T-helper 1 cell treated with Interleukin-12 subunit alpha and Interleukin-12 subunit beta and Interleukin-4 antibody, amounts not matched to agents 30 μg/mL and 1 μg/mL, for 36 hours (primary cell): ENCODE data around the gene FAM8A1.

Experiments used
- H3K27ac Mint-ChIP-seq: one replicate; pipeline ENCODE4 v1.8.0; 2021; ENCODE audit warnings: mild to moderate bottlenecking, mixed read lengths
- H3K27me3 Mint-ChIP-seq: one replicate; pipeline ENCODE4 v1.8.0; 2021; ENCODE audit warnings: low read depth, mixed read lengths
- H3K36me3 Mint-ChIP-seq: one replicate; pipeline ENCODE4 v1.8.0; 2021; ENCODE audit warnings: low read depth, mixed read lengths
- H3K4me1 Mint-ChIP-seq: one replicate; pipeline ENCODE4 v1.8.0; 2021; ENCODE audit warnings: low read depth, mixed read lengths
- H3K4me3 Mint-ChIP-seq: one replicate; pipeline ENCODE4 v1.8.0; 2021; ENCODE audit warnings: mild to moderate bottlenecking, moderate library complexity, mixed read lengths
- H3K9me3 Mint-ChIP-seq: one replicate; pipeline ENCODE4 v1.8.0; 2021; ENCODE audit warnings: mixed read lengths

FAM8A1 gene

GRCh38 chr6:17624396-17624795 is 24.3 kb downstream of the FAM8A1 start:
- Mint-ChIP-seq H3K27me3 (no peaks in the 10 kb centered on the region), H3K4me1 (peaks cover 20% of the 10 kb centered on the region), H3K36me3 (peaks cover 45% of the 10 kb centered on the region), H3K9me3 (no peaks in the 10 kb centered on the region), H3K27ac (no peak overlapping the region), H3K4me3 (no peak overlapping the region)

- H3K9me3 Mint-ChIP-seq = no peaks in the 10 kb centered on the region
- H3K4me1 Mint-ChIP-seq = peaks cover 25% of the 10 kb centered on the region
- H3K27me3 Mint-ChIP-seq = no peaks in the 10 kb centered on the region
- H3K36me3 Mint-ChIP-seq = peaks cover 57% of the 10 kb centered on the region
- H3K4me3 Mint-ChIP-seq = no peak overlapping the region
- H3K27ac Mint-ChIP-seq = no peak overlapping the region
Observed at GRCh38 chr6:17628873-17629272, 28.8 kb downstream of the FAM8A1 start.

- Mint-ChIP-seq H3K36me3 (peaks cover 56% of the 10 kb centered on the region), H3K27me3 (no peaks in the 10 kb centered on the region), H3K4me1 (peaks cover 30% of the 10 kb centered on the region), H3K9me3 (no peaks in the 10 kb centered on the region), H3K4me3 (no peak overlapping the region), H3K27ac (peak overlapping the region; percentile 46)
Observed at GRCh38 chr6:17629824-17630510, 29.9 kb downstream of the FAM8A1 start.

GRCh38 chr6:17630511-17631073 is 30.5 kb downstream of the FAM8A1 start:
- Mint-ChIP-seq H3K4me3 (no peak overlapping the region), H3K36me3 (peaks cover 54% of the 10 kb centered on the region), H3K4me1 (peaks cover 33% of the 10 kb centered on the region), H3K9me3 (no peaks in the 10 kb centered on the region), H3K27ac (no peak overlapping the region), H3K27me3 (no peaks in the 10 kb centered on the region)

GRCh38 chr6:17632934-17633333 is 32.8 kb downstream of the FAM8A1 start:
- H3K9me3 Mint-ChIP-seq = no peaks in the 10 kb centered on the region
- H3K27ac Mint-ChIP-seq = peak overlapping the region; percentile 76
- H3K27me3 Mint-ChIP-seq = no peaks in the 10 kb centered on the region
- H3K36me3 Mint-ChIP-seq = peaks cover 67% of the 10 kb centered on the region
- peaks cover 40% of the 10 kb centered on the region for H3K4me1 Mint-ChIP-seq
- peak overlapping the region; percentile 22 for H3K4me3 Mint-ChIP-seq

GRCh38 chr6:17633465-17634188 is 33.5 kb downstream of the FAM8A1 start:
- Mint-ChIP-seq H3K27ac (peak overlapping the region; percentile 76), H3K4me3 (peak overlapping the region; percentile 41), H3K4me1 (peaks cover 40% of the 10 kb centered on the region), H3K36me3 (peaks cover 67% of the 10 kb centered on the region), H3K27me3 (no peaks in the 10 kb centered on the region), H3K9me3 (no peaks in the 10 kb centered on the region)

- peaks cover 63% of the 10 kb centered on the region for H3K36me3 Mint-ChIP-seq
- H3K27me3 Mint-ChIP-seq = no peaks in the 10 kb centered on the region
- H3K27ac Mint-ChIP-seq = peak overlapping the region; percentile 54
- H3K4me1 Mint-ChIP-seq = peaks cover 35% of the 10 kb centered on the region
- no peaks in the 10 kb centered on the region for H3K9me3 Mint-ChIP-seq
- H3K4me3 Mint-ChIP-seq = no peak overlapping the region
Observed at GRCh38 chr6:17635568-17635967, 35.5 kb downstream of the FAM8A1 start.

- Mint-ChIP-seq H3K4me3 (no peak overlapping the region), H3K9me3 (no peaks in the 10 kb centered on the region), H3K36me3 (peaks cover 59% of the 10 kb centered on the region), H3K4me1 (peaks cover 29% of the 10 kb centered on the region), H3K27me3 (no peaks in the 10 kb centered on the region), H3K27ac (no peak overlapping the region)
Observed at GRCh38 chr6:17638212-17638715, 38.2 kb downstream of the FAM8A1 start.

- peaks cover 61% of the 10 kb centered on the region for H3K36me3 Mint-ChIP-seq
- peaks cover 15% of the 10 kb centered on the region for H3K4me1 Mint-ChIP-seq
- no peaks in the 10 kb centered on the region for H3K27me3 Mint-ChIP-seq
- H3K4me3 Mint-ChIP-seq = no peak overlapping the region
- H3K9me3 Mint-ChIP-seq = no peaks in the 10 kb centered on the region
- peak overlapping the region; percentile 16 for H3K27ac Mint-ChIP-seq
Observed at GRCh38 chr6:17640477-17640917, 40.4 kb downstream of the FAM8A1 start.

- Mint-ChIP-seq H3K9me3 (no peaks in the 10 kb centered on the region), H3K27me3 (no peaks in the 10 kb centered on the region), H3K4me1 (peaks cover 20% of the 10 kb centered on the region), H3K27ac (no peak overlapping the region), H3K4me3 (no peak overlapping the region), H3K36me3 (peaks cover 43% of the 10 kb centered on the region)
Observed at GRCh38 chr6:17648745-17649144, 48.6 kb downstream of the FAM8A1 start.

GRCh38 chr6:17650656-17651309 is 50.7 kb downstream of the FAM8A1 start:
- Mint-ChIP-seq H3K4me1 (peaks cover 24% of the 10 kb centered on the region), H3K36me3 (peaks cover 36% of the 10 kb centered on the region)

GRCh38 chr6:17653198-17653882 is 53.2 kb downstream of the FAM8A1 start:
- H3K4me1 Mint-ChIP-seq = peaks cover 25% of the 10 kb centered on the region

More at GRCh38 chr6:17650656-17651309, 50.7 kb downstream of the FAM8A1 start:
- Mint-ChIP-seq H3K9me3 (no peaks in the 10 kb centered on the region), H3K27me3 (no peaks in the 10 kb centered on the region), H3K4me3 (no peak overlapping the region), H3K27ac (no peak overlapping the region)

GRCh38 chr6:17656092-17656491 is 56.0 kb downstream of the FAM8A1 start:
- Mint-ChIP-seq H3K36me3 (peaks cover 51% of the 10 kb centered on the region), H3K27ac (no peak overlapping the region)

More at GRCh38 chr6:17653198-17653882, 53.2 kb downstream of the FAM8A1 start:
- no peaks in the 10 kb centered on the region for H3K27me3 Mint-ChIP-seq
- no peaks in the 10 kb centered on the region for H3K9me3 Mint-ChIP-seq
- peaks cover 48% of the 10 kb centered on the region for H3K36me3 Mint-ChIP-seq
- no peak overlapping the region for H3K27ac Mint-ChIP-seq
- H3K4me3 Mint-ChIP-seq = no peak overlapping the region

GRCh38 chr6:17656644-17657043 is 56.5 kb downstream of the FAM8A1 start:
- H3K4me3 Mint-ChIP-seq = no peak overlapping the region
- no peak overlapping the region for H3K27ac Mint-ChIP-seq
- no peaks in the 10 kb centered on the region for H3K27me3 Mint-ChIP-seq
- H3K4me1 Mint-ChIP-seq = peaks cover 20% of the 10 kb centered on the region
- no peaks in the 10 kb centered on the region for H3K9me3 Mint-ChIP-seq
- peaks cover 55% of the 10 kb centered on the region for H3K36me3 Mint-ChIP-seq

More at GRCh38 chr6:17656092-17656491, 56.0 kb downstream of the FAM8A1 start:
- Mint-ChIP-seq H3K27me3 (no peaks in the 10 kb centered on the region), H3K4me3 (no peak overlapping the region), H3K4me1 (peaks cover 17% of the 10 kb centered on the region), H3K9me3 (no peaks in the 10 kb centered on the region)
